NCI-H1694 treated with DMSO at 0.1 percent for 48 hours (cell line): ENCODE measurements around the gene SEMA3F.

Experiments
- DNase-seq: peaks from one replicate; lab custom pipeline; 2025; lab: John Stamatoyannopoulos, UW

The SEMA3F gene

GRCh38 chr3:50235716-50236483, 80.8 kb downstream of the SEMA3F start, which contains the start of gene GNAI2:
TSS of gene GNAI2 (plus strand) at chr3:50236204. CDS start at chr3:50236336, 132 bp downstream.
- DNase-seq = peak; percentile 93

GRCh38 chr3:50236484-50237132, 81.5 kb downstream of the SEMA3F start:
- no peak for DNase-seq

- DNase-seq = no peak
Measured at GRCh38 chr3:50237133-50237651, 82.1 kb downstream of the SEMA3F start.

GRCh38 chr3:50237754-50238548, 82.8 kb downstream of the SEMA3F start:
- no peak for DNase-seq

GRCh38 chr3:50238549-50239026, 83.5 kb downstream of the SEMA3F start:
- no peak for DNase-seq
